Endothelial cell (in vitro differentiated cells): ENCODE results near the gene BLOC1S1. TPM values are rescaled to one million over a fixed set of nuclear protein-coding genes. Genes with fewer than 3 reads are reported as not detected.

ENCODE experiments used
- DNase-seq: peaks from one replicate; pipeline ENCODE4 v3.0.0; 2021; ENCODE audit warnings: low spot score
- H3K27ac Mint-ChIP-seq: one replicate; pipeline ENCODE4 v1.8.0; 2021; ENCODE audit warnings: mixed read lengths, inconsistent platforms; ENCODE audit not compliant: unreplicated experiment
- H3K27me3 Mint-ChIP-seq: one replicate; pipeline ENCODE4 v1.8.0; 2021; ENCODE audit warnings: mild to moderate bottlenecking, moderate library complexity, mixed read lengths, inconsistent platforms; ENCODE audit not compliant: unreplicated experiment
- H3K36me3 Mint-ChIP-seq: one replicate; pipeline ENCODE4 v1.8.0; 2021; ENCODE audit warnings: mild to moderate bottlenecking, low read depth, mixed read lengths, inconsistent platforms; ENCODE audit not compliant: unreplicated experiment
- H3K4me1 Mint-ChIP-seq: one replicate; pipeline ENCODE4 v1.8.0; 2021; ENCODE audit warnings: mild to moderate bottlenecking, mixed read lengths, inconsistent platforms; ENCODE audit not compliant: unreplicated experiment
- H3K4me3 Mint-ChIP-seq: one replicate; pipeline ENCODE4 v1.8.0; 2021; ENCODE audit warnings: mild to moderate bottlenecking, mixed read lengths, inconsistent platforms; ENCODE audit not compliant: unreplicated experiment
- H3K9me3 Mint-ChIP-seq: one replicate; pipeline ENCODE4 v1.8.0; 2021; ENCODE audit warnings: mixed read lengths, inconsistent platforms; ENCODE audit not compliant: unreplicated experiment
- total RNA-seq: library from RNA; stranded (reverse); fragmentation: NEBNext Ultra II Directional; extraction: Animal tissue kit (Norgen Biotek cat#: 25700); gene quantifications from one replicate; pipeline ENCODE4 v1.2.1, GENCODE V29; 2021; ENCODE audit not compliant: unreplicated experiment
- TF ChIP-seq, protein P1 (sequence below): fragments of 200-600 bp; sonication (generic); IDR thresholded peaks from one replicate; pipeline ENCODE4 v1.5.0; 2021; ENCODE audit warnings: antibody characterized with exemption; ENCODE audit not compliant: unreplicated experiment

BLOC1S1 gene
- total RNA-seq, 1 donor from 2014 or later, result 66.5 TPM

DNA sequence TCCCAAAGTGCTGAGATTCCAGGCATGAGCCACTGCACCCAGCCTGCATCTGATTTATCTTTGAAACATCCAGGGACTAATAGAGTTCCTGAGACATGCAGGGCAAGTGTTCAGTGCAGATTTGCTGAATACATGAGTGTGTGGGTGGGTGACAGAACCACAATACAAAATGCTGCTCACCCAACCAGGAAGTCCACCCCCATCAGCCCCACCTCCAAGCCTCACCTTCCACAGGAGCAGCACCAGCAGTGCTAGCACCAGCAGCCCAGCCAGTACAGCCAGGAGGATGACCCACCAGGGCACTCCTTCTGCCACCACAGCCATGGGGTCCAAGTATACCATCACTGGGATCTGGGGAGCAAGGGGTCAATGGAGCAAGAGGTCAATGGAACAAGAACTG, 28.1 kb upstream of the BLOC1S1 start:
- Mint-ChIP-seq H3K36me3 (no peaks in the 10 kb centered on the region), H3K4me1 (no peaks in the 10 kb centered on the region), H3K27ac (no peak overlapping the region), H3K27me3 (peaks cover 10% of the 10 kb centered on the region), H3K4me3 (no peak overlapping the region), H3K9me3 (no peaks in the 10 kb centered on the region)
- DNase-seq, result no peak
- TF ChIP-seq, protein P1, sequence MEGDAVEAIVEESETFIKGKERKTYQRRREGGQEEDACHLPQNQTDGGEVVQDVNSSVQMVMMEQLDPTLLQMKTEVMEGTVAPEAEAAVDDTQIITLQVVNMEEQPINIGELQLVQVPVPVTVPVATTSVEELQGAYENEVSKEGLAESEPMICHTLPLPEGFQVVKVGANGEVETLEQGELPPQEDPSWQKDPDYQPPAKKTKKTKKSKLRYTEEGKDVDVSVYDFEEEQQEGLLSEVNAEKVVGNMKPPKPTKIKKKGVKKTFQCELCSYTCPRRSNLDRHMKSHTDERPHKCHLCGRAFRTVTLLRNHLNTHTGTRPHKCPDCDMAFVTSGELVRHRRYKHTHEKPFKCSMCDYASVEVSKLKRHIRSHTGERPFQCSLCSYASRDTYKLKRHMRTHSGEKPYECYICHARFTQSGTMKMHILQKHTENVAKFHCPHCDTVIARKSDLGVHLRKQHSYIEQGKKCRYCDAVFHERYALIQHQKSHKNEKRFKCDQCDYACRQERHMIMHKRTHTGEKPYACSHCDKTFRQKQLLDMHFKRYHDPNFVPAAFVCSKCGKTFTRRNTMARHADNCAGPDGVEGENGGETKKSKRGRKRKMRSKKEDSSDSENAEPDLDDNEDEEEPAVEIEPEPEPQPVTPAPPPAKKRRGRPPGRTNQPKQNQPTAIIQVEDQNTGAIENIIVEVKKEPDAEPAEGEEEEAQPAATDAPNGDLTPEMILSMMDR, result no peak

DNA sequence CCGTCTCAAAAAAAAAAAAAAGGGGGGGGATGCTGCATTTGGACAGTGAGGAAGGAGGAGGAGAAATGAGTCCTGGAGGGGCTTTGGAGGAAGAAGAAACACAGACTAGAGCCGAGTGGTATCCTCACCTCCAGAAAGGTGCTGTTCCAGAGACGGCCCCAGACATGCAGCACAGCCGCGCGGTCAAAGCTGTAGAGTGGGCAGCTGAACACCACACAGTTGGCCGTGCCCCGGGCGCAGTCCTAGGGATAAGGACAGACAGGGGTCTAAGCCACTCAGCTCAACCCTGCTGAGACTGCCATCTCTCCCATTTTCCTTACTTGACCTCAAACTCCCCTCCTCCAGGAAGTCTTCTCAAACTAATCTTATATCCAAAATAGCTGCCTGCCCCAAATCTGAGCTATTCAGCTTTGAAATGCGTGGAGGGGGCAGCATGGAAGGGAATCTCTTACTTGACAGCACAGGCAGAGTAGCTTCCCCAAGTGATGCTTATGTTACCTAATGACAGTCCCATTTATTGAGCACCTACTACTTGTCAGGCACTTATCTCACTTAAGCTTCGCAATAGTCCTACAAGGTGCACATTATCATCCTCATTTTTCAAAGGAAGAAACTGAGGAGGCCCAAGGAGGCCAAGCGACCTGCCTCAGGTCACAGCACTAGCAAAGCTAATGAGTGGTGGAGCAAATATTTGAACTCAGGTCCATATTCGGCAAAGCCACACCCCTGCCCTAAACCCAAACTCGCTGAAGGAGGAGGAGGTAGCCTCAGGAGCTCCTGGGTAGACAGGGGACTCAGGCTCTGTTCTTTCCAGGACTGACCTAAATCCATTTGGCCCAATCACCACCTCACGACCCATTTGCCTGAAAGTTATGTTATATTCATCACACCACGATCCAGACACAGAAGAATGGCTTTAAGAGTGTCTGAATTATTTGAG, 26.9 kb upstream of the BLOC1S1 start:
- no peaks in the 10 kb centered on the region for H3K36me3 Mint-ChIP-seq
- no peaks in the 10 kb centered on the region for H3K4me1 Mint-ChIP-seq
- peaks cover 10% of the 10 kb centered on the region for H3K27me3 Mint-ChIP-seq
- no peak overlapping the region for H3K27ac Mint-ChIP-seq
- no peak for DNase-seq
- no peak overlapping the region for H3K4me3 Mint-ChIP-seq
- TF ChIP-seq, protein P1, result no peak
- no peaks in the 10 kb centered on the region for H3K9me3 Mint-ChIP-seq

DNA sequence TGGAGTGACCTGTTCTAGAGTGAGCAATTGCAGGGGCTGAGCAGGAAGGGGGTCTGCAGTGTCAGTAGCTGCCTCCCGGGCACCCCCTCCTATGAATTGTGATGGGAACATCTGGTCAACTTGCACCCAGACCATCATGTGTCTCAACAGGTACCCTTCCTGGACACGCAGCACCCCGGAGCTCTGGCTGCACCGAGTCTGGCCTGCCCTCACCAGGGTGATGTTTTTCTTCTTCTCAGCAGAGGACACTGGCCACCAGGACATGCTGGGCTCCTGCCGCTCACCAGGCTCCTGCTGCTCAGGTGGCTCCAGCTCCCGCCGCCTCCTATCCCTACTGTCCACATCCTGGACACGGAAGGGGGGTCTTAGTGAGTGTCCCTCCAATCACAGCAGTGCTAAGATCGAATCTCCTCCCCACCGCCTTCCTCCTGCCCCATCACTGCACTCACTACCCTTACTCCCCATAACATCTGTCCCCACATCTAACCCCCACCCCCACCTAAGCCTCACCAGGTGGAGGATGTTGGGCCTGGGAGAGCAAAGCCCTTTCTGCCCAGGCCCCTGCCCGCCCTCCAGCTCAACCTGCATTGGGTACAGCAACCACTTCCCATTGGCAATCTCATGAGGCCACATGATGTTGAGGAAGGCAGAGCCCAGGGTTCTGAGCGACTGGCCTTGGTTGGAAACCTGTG, 23.1 kb upstream of the BLOC1S1 start:
- DNase-seq, result no peak
- no peaks in the 10 kb centered on the region for H3K9me3 Mint-ChIP-seq
- no peaks in the 10 kb centered on the region for H3K4me1 Mint-ChIP-seq
- no peaks in the 10 kb centered on the region for H3K36me3 Mint-ChIP-seq
- no peak overlapping the region for H3K27ac Mint-ChIP-seq
- H3K27me3 Mint-ChIP-seq, result no peaks in the 10 kb centered on the region
- TF ChIP-seq, protein P1, result no peak
- H3K4me3 Mint-ChIP-seq, result no peak overlapping the region

DNA sequence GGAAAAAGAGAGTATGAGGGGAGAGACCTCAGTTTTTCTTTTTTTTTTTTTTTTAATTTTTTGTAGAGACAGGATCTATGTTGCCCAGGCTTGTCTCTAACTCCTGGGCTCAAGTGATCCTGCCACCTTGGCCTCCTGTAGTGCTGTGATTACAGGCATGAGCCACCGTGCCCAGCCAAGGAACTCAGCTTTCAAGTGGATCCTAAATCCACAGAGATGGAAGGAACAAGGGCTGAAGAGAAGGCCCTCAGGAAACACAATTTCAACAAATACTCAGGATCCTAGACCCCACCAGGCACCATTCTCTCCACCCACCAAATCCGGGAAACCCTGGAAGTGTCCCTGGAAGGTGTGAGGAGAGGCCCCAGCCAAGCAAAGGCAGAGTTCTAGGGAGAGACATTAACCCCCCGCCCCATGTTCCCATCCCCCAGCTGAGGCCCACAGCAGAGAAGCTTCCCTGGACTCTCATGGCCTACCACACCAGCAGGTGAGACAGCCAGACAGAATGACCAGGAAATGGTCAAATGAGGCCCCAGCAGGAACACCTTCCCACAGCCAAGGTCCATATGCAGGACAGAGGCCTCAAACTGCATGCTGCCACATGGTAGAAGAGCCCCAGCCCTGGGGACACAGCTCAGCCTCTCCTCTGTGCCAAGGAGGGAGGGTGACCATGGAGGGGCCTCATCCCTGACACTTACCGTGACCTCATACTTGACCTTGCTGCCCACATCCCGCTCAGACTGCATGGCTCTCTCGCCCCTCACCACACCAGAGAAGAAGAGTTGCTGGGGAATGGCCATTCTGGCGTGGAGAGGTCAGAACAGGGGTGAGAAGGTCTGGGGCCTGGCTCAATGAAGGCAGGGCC, 22.3 kb upstream of the BLOC1S1 start:
- H3K4me1 Mint-ChIP-seq, result no peaks in the 10 kb centered on the region
- DNase-seq, result no peak
- no peak overlapping the region for H3K27ac Mint-ChIP-seq
- TF ChIP-seq, protein P1, result no peak
- H3K9me3 Mint-ChIP-seq, result no peaks in the 10 kb centered on the region
- H3K4me3 Mint-ChIP-seq, result no peak overlapping the region
- H3K36me3 Mint-ChIP-seq, result no peaks in the 10 kb centered on the region
- H3K27me3 Mint-ChIP-seq, result no peaks in the 10 kb centered on the region
